ENCODE data around the gene ARHGAP6.

ARHGAP6 gene

GRCh38 chrX:11558972-11559371, 106.7 kb downstream of the ARHGAP6 start:
- no peak for DNase-seq (ENCODE audit: low read depth)
- TF ChIP-seq CTCF (conservative IDR thresholded peaks at IDR 0.05; ENCODE audit: low read depth, low read length) = peak; percentile 43
- H3K4me3 ChIP-seq (ENCODE audit: low read depth, low read length) = no peak overlapping the region

GRCh38 chrX:11557120-11557519, 108.6 kb downstream of the ARHGAP6 start:
- no peak for TF ChIP-seq CTCF (conservative IDR thresholded peaks at IDR 0.05; ENCODE audit: low read depth, low read length)
- peak; percentile 68 for DNase-seq (ENCODE audit: low read depth)
- H3K4me3 ChIP-seq (ENCODE audit: low read depth, low read length) = no peak overlapping the region

GRCh38 chrX:11555759-11556158, 110.0 kb downstream of the ARHGAP6 start:
- no peak for TF ChIP-seq CTCF (conservative IDR thresholded peaks at IDR 0.05; ENCODE audit: low read depth, low read length)
- no peak overlapping the region for H3K4me3 ChIP-seq (ENCODE audit: low read depth, low read length)
- DNase-seq (ENCODE audit: low read depth) = peak; percentile 26

- H3K4me3 ChIP-seq (ENCODE audit: low read depth, low read length) = no peak overlapping the region
- DNase-seq (ENCODE audit: low read depth) = no peak
- TF ChIP-seq CTCF (conservative IDR thresholded peaks at IDR 0.05; ENCODE audit: low read depth, low read length) = no peak
Observed at GRCh38 chrX:11553594-11553993, 112.1 kb downstream of the ARHGAP6 start.

DNA sequence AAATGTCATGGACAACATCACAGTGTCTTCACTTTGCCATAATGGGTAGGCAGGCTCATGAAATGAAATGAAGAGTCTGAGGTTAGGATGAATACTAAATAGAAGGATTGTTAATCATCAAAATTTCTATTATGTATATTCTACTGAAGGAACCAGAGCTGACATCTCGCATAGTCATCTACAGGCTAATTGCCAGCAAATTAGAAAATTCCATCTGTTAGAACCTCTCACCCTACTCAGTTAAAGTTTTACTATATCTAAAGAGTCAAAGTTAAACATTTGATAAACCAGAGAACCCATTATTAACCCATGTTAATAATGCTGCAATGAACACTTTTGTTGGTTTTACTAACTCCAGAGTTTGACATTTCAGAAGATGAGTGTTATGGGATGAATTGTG, 114.6 kb downstream of the ARHGAP6 start:
- no peak for TF ChIP-seq CTCF (conservative IDR thresholded peaks at IDR 0.05; ENCODE audit: low read depth, low read length)
- no peak overlapping the region for H3K4me3 ChIP-seq (ENCODE audit: low read depth, low read length)
- DNase-seq (ENCODE audit: low read depth) = no peak

GRCh38 chrX:11546917-11547316, 118.8 kb downstream of the ARHGAP6 start:
- TF ChIP-seq CTCF (conservative IDR thresholded peaks at IDR 0.05; ENCODE audit: low read depth, low read length) = no peak
- no peak for DNase-seq (ENCODE audit: low read depth)
- H3K4me3 ChIP-seq (ENCODE audit: low read depth, low read length) = no peak overlapping the region

GRCh38 chrX:11543249-11543648, 122.5 kb downstream of the ARHGAP6 start:
- DNase-seq (ENCODE audit: low read depth) = no peak
- no peak overlapping the region for H3K4me3 ChIP-seq (ENCODE audit: low read depth, low read length)
- TF ChIP-seq CTCF (conservative IDR thresholded peaks at IDR 0.05; ENCODE audit: low read depth, low read length) = no peak

Measured in choroid plexus epithelial cell (primary cell).